DND-41 (cell line): ENCODE data around the gene COQ6.

Experiments used
- ATAC-seq: fragments of 200-7000 bp; cut with Tn5 transposase; 3 replicates; pipeline ENCODE4 v1.9.1; 2021; ENCODE audit warnings: low read depth; ENCODE audit not compliant: insufficient read depth
- DNase-seq: peaks from one replicate; pipeline ENCODE4 v3.0.0-alpha.2; 2020
- H2AFZ ChIP-seq: 2 replicates; pipeline ENCODE4 v1.6.0; 2012; ENCODE audit warnings: low read depth, low read length
- H3K27ac ChIP-seq: 2 replicates; pipeline ENCODE4 v1.5.1; 2012; ENCODE audit warnings: low read length, inconsistent platforms
- H3K27me3 ChIP-seq: fragments of 200-600 bp; sonication (generic); 2 replicates; pipeline ENCODE4 v1.6.0; 2012; ENCODE audit warnings: low read length, mild to moderate bottlenecking, inconsistent platforms; ENCODE audit not compliant: insufficient read depth, poor library complexity
- H3K36me3 ChIP-seq: 2 replicates; pipeline ENCODE4 v1.5.1; 2012; ENCODE audit warnings: low read length, inconsistent platforms; ENCODE audit not compliant: insufficient read depth
- H3K4me1 ChIP-seq: 2 replicates; pipeline ENCODE4 v1.5.1; 2012; ENCODE audit warnings: mild to moderate bottlenecking, low read length; ENCODE audit not compliant: insufficient read depth
- H3K4me2 ChIP-seq: 2 replicates; pipeline ENCODE4 v1.6.0; 2012; ENCODE audit warnings: mild to moderate bottlenecking, moderate library complexity, low read length, inconsistent platforms; ENCODE audit not compliant: insufficient read depth
- H3K4me3 ChIP-seq, 2 experiments: fragments of 200-600 bp in 1 of 2; shearing (Covaris generic) in 1 of 2; 2 replicates each; pipeline ENCODE4 v1.5.1; 2012 to 2016; ENCODE audit warnings: inconsistent platforms in 2 of 2, low read length in 2 of 2, mild to moderate bottlenecking in 2 of 2, low read depth in 1 of 2, moderate library complexity in 1 of 2
- H3K79me2 ChIP-seq: 2 replicates; pipeline ENCODE4 v1.6.0; 2012; ENCODE audit warnings: low read length, inconsistent platforms; ENCODE audit not compliant: insufficient read depth
- H3K9ac ChIP-seq: 2 replicates; pipeline ENCODE4 v1.6.0; 2012; ENCODE audit warnings: low read depth, mild to moderate bottlenecking, inconsistent platforms, low read length, moderate library complexity
- H3K9me3 ChIP-seq: 2 replicates; pipeline ENCODE4 v1.5.1; 2012; ENCODE audit warnings: low read length, moderate library complexity, mild to moderate bottlenecking, inconsistent platforms; ENCODE audit not compliant: insufficient read depth, severe bottlenecking
- H4K20me1 ChIP-seq: 2 replicates; pipeline ENCODE4 v1.6.0; 2012; ENCODE audit warnings: low read length; ENCODE audit not compliant: insufficient read depth
- CTCF ChIP-seq: IDR thresholded peaks from 2 replicates; pipeline ENCODE4 v1.5.1; 2012; ENCODE audit warnings: borderline replicate concordance, low read length, moderate library complexity, mild to moderate bottlenecking; ENCODE audit not compliant: poor library complexity, severe bottlenecking; ENCODE audit errors: extremely low read depth
- EZH2 ChIP-seq: IDR thresholded peaks from 3 replicates; pipeline ENCODE4 v1.6.1; 2012; ENCODE audit warnings: borderline replicate concordance, low read depth, mild to moderate bottlenecking, moderate library complexity, low read length, inconsistent platforms; ENCODE audit not compliant: severe bottlenecking

COQ6 gene

GRCh38 chr14:73943083-73943482, 7.0 kb upstream of the COQ6 start:
- H2AFZ ChIP-seq = no peak overlapping the region

DNA sequence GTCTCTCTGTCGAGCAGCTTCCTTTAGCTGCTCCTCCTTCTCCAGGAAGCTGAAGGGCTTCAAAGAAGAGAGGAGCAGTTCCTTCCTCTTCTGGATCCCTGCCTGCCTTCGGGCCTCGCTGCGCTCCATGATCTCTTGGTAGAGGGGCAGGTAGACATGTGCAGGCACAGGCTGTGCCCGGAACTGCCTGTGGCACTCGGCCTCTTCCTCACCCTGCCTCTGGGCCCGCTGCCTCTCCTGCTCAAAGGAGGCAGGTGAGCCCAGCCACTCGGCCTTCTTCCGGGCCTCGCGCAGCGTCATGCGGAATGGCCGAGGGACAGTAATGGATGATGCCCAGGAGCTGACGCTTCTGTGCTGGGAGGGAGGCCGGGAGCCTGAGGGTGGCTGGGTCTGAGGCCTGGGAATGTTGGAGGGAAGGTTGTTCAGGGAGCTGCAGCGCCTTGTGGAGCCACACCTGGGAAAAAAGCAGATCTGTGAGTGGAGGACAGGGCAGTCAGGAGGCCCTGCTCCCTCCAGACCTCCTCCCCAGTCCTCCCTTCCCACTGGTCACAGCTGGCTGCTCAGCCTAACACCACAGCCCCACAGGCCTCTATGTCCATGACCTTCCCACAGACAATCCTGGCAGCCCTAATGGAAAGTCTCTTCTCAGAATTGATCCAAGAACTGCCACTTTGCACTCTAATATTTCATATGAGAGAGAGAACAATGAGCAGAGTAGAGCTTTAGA, 5.5 kb upstream of the COQ6 start:
- no peak overlapping the region for H3K9ac ChIP-seq
- no peak for DNase-seq
- H3K36me3 ChIP-seq = peaks cover 3% of the 10 kb centered on the region; the same call in 1 of the 2 replicates
- no peaks in the 10 kb centered on the region for H3K9me3 ChIP-seq
- H3K27ac ChIP-seq = no peak overlapping the region
- peaks cover 7% of the 10 kb centered on the region; the same call in 1 of the 2 replicates for H3K4me1 ChIP-seq
- no peaks in the 10 kb centered on the region for H3K79me2 ChIP-seq
- H4K20me1 ChIP-seq = no peaks in the 10 kb centered on the region; the same call in 1 of the 2 replicates
- ATAC-seq = no peak
- no peaks in the 10 kb centered on the region for H3K27me3 ChIP-seq
- no peak overlapping the region for H3K4me2 ChIP-seq
- H3K4me3 ChIP-seq = no peak overlapping the region
- TF ChIP-seq CTCF (no peak), EZH2 (no peak)
- no peak overlapping the region for H2AFZ ChIP-seq

More at GRCh38 chr14:73943083-73943482, 7.0 kb upstream of the COQ6 start:
- Histone ChIP-seq H3K4me3 (no peak overlapping the region), H3K9me3 (no peaks in the 10 kb centered on the region), H3K36me3 (peaks cover 3% of the 10 kb centered on the region; the same call in 1 of the 2 replicates), H3K9ac (no peak overlapping the region), H3K27me3 (no peaks in the 10 kb centered on the region), H3K27ac (no peak overlapping the region), H4K20me1 (no peaks in the 10 kb centered on the region; the same call in 1 of the 2 replicates), H3K79me2 (no peaks in the 10 kb centered on the region), H3K4me2 (no peak overlapping the region), H3K4me1 (no peaks in the 10 kb centered on the region)
- ATAC-seq = no peak
- TF ChIP-seq CTCF = no peak
- TF ChIP-seq EZH2 = no peak
- DNase-seq = no peak

GRCh38 chr14:73945159-73945670, 4.9 kb upstream of the COQ6 start:
- Histone ChIP-seq H3K4me1 (peaks cover 7% of the 10 kb centered on the region; the same call in 1 of the 2 replicates), H3K4me2 (no peak overlapping the region), H3K4me3 (no peak overlapping the region), H2AFZ (no peak overlapping the region), H3K9me3 (no peaks in the 10 kb centered on the region), H4K20me1 (no peaks in the 10 kb centered on the region; the same call in 1 of the 2 replicates), H3K79me2 (peaks cover under 1% of the 10 kb centered on the region), H3K36me3 (peaks cover 3% of the 10 kb centered on the region; the same call in 1 of the 2 replicates), H3K27me3 (no peaks in the 10 kb centered on the region), H3K27ac (no peak overlapping the region), H3K9ac (no peak overlapping the region)
- DNase-seq (no peak), ATAC-seq (no peak)
- TF ChIP-seq CTCF (no peak), EZH2 (no peak)
